Measurements from ENCODE around the gene ADGRD1.
A peak's percentile ranks its signal among the peaks of the same experiment; 100 is the strongest.

ADGRD1 gene

GRCh38 chr12:131027876-131028586, 74.3 kb downstream of the ADGRD1 start:
- no peak for DNase-seq

- DNase-seq = no peak
Observed at GRCh38 chr12:131028587-131029338, 75.1 kb downstream of the ADGRD1 start.

- DNase-seq = no peak
Observed at GRCh38 chr12:131030472-131031328, 77.0 kb downstream of the ADGRD1 start.

GRCh38 chr12:131032082-131032750, 78.5 kb downstream of the ADGRD1 start:
- no peak for DNase-seq

- no peak for DNase-seq
Observed at GRCh38 chr12:131033486-131033885, 79.8 kb downstream of the ADGRD1 start.

GRCh38 chr12:131033886-131034482, 80.3 kb downstream of the ADGRD1 start:
- DNase-seq = no peak

- no peak for DNase-seq
Observed at GRCh38 chr12:131034631-131035244, 81.0 kb downstream of the ADGRD1 start.

GRCh38 chr12:131035245-131035681, 81.6 kb downstream of the ADGRD1 start:
- peak; percentile 19 for DNase-seq

GRCh38 chr12:131038159-131038558, 84.5 kb downstream of the ADGRD1 start:
- DNase-seq = no peak

GRCh38 chr12:131038961-131039950, 85.5 kb downstream of the ADGRD1 start:
- DNase-seq = no peak

- no peak for DNase-seq
Observed at GRCh38 chr12:131040491-131040890, 86.8 kb downstream of the ADGRD1 start.

- DNase-seq = no peak
Observed at GRCh38 chr12:131041216-131041967, 87.7 kb downstream of the ADGRD1 start.

GRCh38 chr12:131041968-131042833, 88.5 kb downstream of the ADGRD1 start:
- no peak for DNase-seq

- DNase-seq = no peak
Observed at GRCh38 chr12:131042834-131043245, 89.1 kb downstream of the ADGRD1 start.

GRCh38 chr12:131043401-131043871, 89.7 kb downstream of the ADGRD1 start:
- no peak for DNase-seq

GRCh38 chr12:131044136-131044535, 90.4 kb downstream of the ADGRD1 start:
- DNase-seq = no peak

GRCh38 chr12:131044760-131045381, 91.2 kb downstream of the ADGRD1 start:
- DNase-seq = no peak
